ENCODE data around the gene MEGF6.

The MEGF6 gene

DNA sequence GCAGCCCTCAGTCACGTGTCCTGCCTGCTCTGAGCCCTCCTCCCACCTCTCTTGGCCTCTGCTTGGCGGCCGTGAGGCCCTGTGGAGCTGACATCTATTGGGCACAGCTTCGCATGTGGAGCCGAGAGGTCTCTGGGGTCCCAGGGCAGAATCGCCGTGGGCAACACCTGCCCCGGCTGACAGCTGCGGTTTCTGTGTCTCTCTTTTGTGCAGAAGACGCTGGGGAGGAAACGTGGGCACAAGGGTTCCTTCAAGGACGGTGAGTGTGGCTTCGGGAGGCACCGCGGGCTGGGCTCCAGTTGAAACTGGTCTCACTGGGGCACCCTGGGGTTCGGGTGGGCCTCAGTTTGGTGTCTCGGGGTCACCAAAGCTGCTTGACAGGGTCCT, 145.4 kb downstream of the MEGF6 start:
- no peak for DNase-seq

DNA sequence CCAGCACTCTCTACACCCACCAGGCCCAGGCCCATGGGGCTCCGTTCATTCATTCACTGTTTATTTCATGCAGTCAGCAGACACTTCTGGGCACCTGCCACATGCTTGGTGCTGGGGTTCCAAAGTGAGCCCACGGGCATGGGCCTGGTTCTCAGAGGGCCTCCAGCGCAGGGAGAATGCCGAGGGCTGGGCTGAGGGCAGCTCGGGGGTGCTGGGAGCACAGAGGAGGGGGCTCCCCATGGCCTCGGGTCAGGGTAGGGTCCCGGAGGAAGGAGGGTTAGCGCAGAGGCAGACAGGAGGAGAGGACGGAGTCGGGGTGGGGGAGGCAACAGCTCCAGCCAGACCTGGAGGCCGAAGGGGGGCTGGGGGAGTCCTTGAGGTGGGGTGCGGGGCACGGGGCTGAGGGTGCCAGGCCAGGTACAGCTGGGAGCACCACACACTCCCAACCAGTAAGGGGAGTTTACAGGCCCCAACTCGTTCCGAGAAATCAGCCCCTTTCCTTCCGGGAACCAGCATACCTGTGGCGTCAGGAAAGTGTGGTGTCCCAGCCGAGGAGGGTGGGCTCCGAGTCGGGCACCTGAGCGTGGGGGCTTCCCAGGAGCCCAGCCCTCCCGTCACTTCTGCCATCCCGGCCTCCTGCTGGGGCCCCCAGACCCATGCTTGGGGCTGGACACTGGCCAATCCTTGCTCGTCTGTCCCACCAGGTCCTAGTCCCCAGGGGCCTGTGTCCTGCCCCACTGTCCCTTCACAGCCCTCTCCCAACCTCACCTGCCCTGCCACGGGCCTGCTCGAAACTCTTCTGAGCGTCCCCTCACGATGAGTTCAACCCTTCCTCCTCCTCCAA, 146.0 kb downstream of the MEGF6 start:
- no peak for DNase-seq

DNA sequence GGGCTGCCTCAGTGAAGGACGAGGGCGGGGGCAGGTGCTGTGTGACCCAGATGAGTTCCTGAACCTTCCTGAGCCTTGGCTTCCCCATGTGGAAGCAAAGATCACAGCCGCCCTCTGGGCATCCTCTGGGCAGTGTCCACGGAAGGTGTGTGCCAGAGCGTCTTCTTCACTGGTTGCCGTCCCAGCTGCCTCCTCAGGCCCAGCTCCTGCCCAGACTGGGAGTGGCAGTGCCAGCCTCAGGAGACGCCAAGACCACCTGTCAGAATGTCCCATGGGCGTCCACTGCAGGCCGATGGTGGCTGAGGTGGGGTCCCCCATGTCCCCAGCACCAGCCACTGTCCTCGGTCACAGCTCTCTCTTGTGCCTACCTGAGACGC, 146.7 kb downstream of the MEGF6 start:
- DNase-seq, result no peak

DNA sequence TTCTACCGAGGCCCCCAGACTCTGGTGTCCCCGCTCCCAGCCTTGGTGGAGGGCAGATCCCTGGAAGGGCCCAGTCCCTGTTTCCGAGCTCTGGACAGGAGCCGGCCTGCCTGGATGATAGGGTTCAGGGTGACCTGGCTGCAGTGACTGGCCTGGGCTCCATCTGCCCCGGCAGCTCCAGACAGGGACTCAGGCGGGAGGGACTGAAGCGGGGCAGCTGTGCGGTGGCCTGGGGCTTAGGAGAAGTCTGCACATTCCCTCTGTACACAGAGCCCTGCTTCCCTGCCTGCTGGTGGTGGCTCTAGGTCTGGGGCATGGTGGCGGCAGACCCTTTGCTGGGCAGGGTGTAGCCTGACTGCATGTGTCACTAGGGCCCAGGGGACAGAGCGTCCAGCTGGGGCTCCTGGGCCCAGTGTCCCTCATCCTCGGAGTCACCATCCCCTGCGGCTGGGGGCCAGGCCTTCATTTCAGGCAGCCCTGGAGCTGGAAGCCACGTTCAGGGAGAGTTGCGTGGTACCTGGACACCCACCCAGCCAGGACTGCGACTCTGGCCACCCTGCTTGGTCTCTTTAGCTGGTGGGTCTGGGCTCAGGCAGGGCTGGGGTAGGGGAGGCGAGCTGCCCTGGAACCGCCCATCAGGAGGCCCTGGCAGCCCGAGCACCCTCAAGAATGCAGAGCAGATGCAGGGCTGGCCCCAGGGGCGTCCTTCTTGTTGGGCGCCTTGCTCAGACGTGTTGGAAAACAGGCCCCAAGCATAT, 147.2 kb downstream of the MEGF6 start:
- no peak for DNase-seq

DNA sequence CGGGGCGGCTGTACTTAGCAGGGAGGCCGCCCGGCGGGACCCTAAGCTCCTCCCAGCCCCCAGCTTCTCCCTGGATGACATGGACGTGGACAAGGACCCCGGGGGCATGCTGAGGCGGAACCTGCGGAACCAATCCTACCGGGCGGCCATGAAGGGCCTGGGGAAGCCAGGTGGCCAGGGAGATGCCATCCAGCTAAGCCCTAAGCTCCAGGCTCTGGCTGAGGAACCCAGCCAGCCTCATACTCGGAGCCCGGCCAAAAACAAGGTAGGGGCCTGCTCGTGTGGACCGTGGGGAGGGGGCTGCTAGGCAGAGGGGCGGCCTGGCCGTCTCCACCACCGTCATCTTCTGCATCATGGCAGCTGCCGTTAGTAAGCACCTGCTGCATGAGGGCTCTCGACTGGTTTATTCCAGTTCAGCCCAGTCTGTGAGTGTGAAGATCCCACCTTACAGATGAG, 147.9 kb downstream of the MEGF6 start:
- DNase-seq, result no peak

DNA sequence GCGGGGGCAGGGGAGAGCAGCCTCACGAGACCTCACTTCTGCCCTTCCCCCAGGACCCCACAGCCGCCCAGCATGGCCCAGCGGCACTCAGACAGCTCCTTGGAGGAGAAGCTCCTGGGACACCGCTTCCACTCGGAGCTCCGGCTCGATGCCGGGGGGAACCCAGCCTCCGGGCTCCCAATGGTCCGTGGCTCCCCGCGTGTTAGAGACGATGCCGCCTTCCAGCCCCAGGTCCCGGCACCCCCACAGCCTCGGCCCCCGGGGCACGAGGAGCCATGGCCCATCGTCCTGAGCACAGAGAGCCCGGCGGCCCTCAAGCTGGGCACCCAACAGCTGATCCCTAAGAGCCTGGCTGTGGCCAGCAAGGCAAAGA, 148.3 kb downstream of the MEGF6 start:
- DNase-seq, result no peak

DNA sequence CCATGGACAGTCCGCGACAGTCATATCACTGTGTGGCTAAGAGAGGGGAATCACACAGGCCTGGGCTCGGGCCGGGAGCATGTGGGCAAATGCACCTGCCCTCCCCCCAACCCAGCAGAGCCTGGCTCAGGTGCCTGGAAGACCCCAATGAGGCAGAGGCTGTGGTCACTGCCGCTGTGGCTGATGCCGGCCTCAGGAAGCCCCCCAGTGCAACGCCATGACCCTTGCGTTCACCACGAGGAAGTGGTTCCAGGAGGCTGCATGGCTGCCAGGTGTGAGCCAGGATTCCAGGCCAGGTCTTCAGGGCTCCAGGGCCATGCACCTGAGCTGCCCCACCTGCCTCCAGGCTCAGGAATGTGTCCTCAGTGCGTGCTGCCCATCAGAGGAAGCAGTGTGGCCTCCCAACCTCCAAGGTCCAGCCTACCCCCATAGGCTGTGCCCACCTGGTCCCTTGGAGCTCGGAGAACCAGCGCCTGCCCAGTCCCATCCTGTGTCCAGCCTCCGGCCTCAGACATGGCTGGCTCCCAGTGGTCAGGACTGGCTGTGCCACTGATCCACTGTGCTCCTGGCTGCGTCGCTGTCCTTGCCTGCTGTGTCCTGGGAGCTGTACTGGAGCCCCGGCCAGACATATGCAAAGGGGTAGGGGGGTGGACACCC, 148.8 kb downstream of the MEGF6 start:
- DNase-seq, result no peak

DNA sequence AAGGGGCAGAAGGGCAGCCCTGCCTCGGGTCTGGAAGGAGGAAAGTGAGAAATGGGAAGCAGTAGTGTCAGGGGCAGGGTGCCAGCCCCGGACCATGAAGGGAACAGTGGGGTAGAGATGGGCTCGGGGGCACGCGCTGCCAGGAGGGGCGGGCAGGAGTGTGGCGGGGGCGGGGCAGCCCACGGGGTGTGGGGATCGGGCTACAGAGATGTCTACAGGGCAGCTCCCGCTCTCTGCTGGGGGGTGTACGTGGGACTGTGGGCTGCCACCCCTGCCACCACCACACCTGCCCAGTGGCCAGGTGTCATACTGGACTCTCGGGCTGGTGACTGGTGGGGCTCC, 149.4 kb downstream of the MEGF6 start:
- no peak for DNase-seq

DNA sequence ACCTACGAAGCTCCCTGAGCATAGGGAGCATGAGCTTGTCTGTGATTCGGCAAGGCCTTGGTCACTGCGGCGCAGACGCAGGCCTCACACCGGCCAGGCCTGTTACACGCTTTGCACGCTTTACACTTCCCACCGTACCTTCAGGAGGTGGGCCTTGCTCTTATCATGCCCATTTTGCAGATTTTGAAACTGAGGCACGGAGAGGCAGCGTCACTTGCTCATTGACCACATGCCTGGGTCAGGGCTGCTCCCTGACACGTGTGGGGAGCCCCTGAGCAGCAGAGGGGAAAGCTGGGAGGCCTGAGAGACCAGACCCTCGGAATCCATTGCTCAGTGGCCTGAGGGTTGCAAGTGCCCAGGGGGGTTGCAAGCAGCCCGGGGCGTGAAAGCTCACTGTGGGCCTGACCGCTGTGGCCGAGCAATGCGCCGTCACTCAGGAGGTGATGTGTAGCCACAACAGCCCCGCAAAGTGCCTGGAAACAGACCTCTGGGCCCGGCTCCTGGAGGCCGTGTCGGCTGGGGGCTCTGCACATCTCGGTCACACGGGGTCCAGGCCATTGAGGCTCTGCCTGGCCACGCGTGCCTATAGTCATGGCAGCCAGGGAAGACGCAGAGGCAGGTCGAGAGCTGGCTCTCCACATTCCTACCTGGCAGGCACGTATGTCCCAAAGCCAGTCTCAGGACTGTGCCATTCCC, 149.9 kb downstream of the MEGF6 start:
- no peak for DNase-seq

DNA sequence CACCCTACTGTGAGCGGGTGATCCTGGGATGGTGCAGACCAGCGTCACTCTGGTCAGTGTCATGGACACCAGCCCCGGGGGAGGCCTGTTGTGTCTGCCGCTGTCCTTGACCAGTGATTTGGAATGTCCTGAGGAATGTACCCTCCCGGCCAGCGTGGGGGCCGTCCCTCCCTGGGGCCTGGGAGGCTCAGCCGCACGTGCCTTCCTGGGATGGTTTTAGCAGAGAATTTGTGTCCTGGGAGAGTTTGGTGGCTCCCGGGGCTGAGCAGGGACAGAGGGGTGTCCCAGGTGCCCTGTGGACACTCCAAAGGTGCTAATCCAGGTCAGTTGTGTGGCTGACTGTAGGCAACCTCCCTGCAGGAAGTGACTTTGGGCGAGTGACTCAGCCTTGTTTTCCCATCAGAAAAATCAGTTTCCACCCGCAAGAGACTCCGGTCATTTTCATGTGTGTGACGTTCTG, 150.6 kb downstream of the MEGF6 start:
- no peak for DNase-seq

DNA sequence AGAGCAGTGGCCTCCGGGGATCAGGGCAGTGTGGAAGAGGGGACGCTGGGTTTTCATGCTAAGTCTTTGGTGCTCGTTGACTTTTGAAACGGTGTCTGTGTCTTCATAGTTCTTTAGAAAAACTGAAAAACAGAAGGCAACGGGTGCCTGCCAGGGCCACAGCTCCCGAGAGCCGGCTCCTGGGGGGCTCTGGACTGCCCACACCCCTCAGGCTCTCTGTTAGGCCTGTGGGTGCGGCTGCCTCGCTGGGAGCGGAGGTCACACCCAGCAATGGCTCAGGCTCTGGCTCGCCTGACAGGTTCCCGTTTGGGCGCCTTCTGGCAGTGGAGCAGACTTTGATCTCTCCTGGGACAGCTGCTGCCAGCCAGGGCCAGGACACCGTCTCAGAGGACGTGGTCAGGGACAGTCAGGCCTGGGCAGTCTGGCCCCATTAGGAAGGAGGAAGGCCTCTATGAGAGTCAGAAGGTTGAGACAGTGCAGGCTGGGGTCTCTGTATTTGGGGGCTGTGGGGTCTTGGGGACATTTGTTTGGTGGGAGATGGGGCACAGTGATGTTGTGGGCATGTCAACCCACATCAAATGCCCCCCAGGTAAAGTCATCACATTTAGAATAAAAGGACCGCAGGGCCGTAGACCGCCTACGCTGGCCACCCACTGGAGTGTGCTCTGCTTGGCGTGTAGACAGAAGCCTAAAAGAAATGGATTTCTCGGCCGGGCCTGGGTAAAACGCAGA, 151.2 kb downstream of the MEGF6 start:
- no peak for DNase-seq

DNA sequence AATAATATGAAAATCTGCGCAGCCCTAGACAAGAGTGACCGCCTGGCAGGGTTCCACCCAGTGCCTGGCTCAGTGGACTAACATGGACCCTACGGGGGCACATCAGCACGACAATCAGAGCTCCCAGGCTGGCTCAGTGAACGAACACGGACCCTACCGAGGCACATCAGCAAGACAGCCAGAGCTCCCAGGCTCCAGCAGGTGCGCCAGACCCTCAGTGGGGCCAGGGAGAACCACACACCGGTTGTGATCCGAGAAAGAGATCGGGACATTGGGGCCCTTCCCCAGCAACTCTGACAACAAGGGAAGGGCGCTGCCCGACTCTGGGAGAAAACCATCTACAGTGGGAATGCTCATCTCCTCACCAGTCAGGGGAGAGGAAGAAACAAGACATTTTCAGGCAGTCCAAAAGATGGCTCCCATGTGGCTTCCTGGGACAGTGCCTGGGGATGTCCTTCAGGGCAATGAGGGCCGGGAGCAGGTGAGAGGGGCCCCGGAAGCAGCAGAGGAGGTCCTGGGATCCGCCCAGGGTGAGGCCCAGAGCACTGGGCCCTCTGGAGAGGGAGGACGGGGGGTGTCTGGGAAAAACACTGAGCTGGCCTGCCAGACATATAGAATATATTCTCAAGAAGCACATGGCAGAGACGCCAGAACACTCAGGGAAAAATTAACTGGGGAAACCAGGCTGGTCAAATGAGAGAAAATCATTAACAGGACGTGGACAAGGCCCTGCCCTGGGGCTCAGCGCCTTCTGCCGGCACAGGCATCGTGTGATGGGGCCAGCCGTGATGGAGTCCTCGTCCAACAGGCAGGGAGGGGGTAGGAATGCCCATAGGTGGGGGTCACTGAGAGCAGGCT, 152.0 kb downstream of the MEGF6 start:
- DNase-seq, result no peak

DNA sequence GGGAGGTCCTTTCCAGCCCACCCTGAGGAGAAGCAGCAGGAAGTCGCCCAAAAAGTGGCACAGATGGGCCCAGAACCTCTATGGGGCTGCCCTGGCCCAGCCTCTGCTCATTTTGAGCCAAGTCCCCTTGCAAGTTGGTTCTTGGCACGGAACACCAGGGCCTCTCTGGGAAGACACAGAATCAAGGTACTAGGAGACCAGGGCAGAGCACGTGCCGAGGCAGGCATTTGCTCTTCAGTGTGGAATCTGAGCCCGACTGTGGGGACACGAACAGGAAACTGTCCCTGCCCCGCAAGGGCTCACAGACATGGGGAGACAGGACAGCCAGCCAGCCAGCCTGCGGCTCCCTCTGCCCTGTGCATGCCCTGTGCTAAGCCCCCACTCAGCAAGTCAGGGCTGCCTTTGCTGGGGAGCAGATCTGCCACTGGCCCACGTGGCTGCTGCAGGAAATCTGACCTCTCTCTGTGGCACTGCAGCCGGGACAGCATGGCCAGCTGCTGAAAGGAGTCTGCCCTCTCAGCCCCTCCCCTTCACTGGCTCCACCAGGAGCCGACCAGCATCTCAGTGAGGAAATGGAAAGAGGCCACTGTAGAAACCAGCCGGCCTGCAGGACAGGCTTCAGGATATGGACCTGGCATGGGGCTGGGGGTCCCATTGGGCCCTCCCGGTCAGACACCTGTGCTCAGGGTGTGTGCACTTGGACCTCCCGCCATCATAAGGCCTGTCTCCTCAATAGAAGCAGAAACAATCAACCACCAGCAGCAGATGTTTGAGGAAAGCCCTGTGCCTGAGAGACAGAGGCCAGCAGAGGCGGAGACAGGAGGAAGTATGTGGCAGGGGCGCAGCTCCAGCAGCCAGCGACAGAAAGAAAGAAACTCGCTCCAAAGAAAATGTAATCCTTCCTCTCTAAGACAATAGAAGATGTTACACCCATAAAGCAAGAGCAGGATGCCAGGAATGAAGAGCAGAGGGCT, 153.1 kb downstream of the MEGF6 start:
- no peak for DNase-seq

DNA sequence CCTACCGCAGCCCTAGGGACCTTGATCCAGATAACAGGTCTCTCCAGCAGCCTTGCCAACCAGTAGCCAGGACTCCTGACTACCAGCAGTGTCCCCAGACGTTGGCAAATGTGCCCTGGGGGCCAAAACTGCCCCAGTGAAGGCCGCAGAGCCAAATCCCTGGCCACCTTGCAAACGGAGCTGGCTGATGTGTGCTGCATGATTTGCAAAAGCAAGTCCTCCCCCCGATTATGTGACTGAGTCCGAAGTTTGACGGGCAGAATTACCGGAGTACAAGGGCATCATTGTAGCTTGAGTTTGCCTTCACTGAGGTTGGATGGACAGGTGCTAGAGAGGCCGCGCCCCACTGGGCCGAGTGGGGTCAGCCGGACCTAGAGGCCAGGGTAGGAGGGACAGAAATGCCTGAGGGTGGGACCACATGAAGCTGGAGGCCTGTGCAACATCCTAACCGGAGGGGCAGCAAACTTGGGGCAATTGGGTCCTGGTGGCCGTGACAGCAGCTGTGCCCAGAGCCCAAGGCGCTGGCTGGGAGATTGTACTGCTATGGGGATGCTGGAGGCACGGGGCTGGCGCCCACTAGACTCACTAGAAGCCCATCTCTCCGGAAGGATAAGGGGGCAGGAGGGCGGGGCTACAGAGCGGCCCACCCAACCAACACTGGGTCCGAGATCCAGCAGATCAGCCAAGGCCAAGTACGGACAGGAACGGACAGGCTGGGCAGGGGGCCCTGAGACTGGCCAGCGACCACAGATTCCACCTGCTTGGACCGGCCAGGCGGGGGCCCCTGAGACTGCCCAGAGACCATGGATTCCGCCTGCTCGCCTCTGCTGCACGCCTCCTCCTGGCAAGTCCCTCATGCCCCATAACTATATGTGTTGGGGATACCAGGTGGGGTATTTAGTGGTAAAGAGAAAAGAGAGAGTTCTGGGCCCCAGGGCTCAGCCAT, 154.1 kb downstream of the MEGF6 start:
- no peak for DNase-seq

DNA sequence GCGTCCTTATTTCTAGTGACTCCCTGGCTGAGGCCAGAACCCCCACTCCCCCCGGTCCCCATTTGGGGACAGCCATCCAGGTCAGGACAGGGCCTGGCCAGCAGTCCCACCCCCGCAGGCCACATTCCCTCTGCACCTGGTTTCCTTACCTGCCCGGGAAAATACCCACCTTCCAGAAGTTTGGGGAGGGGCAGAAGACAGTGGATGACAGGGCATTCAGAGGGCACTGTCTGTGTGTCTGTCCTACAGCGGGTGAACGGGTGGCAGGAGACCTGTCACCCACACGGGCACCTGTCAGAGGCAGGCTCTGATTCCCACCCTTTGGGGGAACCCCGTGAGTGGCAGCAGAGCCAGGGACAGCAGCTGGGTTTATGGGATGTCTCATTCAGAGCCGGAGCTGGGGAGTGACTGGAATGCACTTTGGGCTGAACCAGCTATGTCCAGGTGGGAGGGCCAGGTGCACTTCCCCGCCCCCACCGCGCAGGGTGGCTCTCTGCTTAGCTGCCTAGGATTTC, 154.8 kb downstream of the MEGF6 start:
- no peak for DNase-seq

DNA sequence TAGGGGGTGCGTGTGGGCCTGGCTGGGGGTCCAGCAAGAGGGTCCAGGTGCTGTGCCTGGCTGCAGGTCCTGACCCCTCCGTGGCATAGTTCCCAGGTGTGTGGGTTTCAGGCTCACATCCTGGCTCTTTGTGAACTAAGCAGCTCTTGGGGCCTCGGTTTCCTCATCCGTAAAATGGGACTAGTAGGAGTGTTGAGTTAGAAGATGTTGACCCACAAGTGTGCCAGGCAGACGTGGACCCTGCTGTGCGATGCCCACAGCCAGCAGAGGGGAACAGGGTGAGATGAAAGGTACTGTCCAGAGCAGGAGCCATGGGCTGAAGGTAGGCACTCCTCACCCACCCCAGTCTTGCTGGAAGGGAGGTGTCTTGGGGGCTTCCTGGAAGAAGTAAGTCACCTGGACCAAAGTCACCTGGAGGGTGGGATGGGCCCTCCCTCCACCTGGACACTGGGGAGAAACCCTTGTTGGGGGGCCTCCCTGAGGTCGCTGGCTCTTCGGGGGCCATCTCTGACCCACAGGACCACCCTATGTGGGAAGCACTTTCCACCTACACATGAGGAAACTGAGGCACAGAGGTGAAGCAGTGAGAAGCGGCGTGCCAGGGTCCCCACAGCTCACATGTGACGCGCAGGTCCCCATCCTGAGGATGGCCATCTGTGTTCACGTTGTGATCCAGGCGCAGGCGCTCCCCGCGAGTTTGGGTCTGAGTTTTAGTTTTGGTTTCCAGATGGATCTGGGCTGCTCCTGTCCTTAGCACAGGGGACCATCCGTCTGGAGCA, 155.4 kb downstream of the MEGF6 start:
- no peak for DNase-seq

DNA sequence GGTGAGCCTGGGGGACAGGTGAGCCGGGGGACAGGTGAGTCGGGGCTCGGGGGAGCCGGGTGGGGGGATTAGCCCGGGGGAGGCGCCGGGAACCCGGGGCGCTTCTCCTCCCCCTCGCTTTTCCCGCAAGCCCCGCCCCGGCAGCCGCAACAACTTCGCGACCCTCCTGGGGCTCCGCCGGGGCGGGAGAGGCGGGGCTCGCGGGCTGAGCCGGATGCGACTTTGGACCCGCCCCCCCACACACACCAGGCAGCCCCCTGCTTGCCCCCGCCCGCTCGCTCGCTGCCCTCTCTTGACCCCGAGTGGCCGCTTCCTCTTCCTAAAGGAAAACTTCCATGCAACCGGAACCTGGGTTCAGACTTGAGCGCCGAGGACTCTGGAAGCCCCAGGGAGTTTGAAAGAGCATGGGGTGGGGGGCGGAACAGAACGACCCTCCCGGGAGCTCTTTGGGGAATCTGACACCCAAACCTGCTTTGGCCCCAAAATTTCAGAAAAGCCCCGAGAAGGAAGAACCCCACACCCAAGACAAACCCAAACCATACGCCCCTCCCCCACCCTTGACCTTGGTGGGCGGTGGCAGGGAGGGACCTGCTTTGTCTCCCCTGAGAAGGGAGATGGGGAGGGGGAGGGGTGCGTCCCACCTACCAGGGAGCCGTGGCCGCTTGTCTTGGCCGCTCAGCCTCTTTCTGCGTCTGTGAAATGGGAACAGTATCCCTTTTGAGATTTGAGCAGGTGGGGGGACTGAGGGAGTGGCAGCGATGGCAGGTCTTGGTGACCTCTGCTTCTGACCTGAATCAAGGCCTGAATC, 156.3 kb downstream of the MEGF6 start:
- DNase-seq, result peak; percentile 19
